ENCODE measurements around the gene LARGE1.
A peak's percentile ranks its signal among the peaks of the same experiment; 100 is the strongest.

The LARGE1 gene

DNA sequence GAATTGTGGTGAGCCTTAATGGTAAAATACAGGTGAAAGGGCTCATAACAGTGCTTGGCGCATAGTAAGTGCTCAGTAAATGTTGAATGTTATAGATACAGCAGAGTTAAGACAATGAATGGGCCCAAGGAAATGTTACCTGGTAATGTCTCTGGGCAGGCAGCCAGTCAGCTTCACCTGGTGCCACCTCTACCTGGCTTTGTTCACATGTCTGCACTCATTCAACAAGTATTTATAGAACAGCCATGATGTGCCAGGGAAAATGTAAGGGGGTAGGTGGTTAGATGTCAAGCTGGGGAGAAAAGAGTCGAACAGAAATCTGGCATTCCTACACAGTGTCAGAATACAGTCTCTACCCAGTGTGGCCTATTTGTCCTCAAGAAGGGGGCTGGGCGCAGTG is 623.3 kb downstream of the LARGE1 start:
- TF ChIP-seq TCF12 (IDR thresholded peaks at IDR 0.05; ENCODE audit: low read depth) (no peak), TAF1 (IDR thresholded peaks at IDR 0.05; ENCODE audit: low read depth) (no peak), ZBTB7A (IDR thresholded peaks at IDR 0.05; ENCODE audit: low read depth) (no peak), RAD21 (IDR thresholded peaks at IDR 0.05; ENCODE audit: low read depth) (no peak), EP300 (IDR thresholded peaks at IDR 0.05; ENCODE audit: borderline replicate concordance) (no peak), EGR1 (IDR thresholded peaks at IDR 0.05) (no peak), CREB1 (IDR thresholded peaks at IDR 0.05; ENCODE audit: low read depth) (no peak), NFIC (IDR thresholded peaks at IDR 0.05) (no peak), FOXM1 (IDR thresholded peaks at IDR 0.05; ENCODE audit: borderline replicate concordance, low read depth) (no peak), YY1 (IDR thresholded peaks at IDR 0.05; ENCODE audit: low read depth) (no peak), TEAD4 (IDR thresholded peaks at IDR 0.05) (no peak), CEBPB (IDR thresholded peaks at IDR 0.05) (no peak)
- TF ChIP-seq, protein P1, sequence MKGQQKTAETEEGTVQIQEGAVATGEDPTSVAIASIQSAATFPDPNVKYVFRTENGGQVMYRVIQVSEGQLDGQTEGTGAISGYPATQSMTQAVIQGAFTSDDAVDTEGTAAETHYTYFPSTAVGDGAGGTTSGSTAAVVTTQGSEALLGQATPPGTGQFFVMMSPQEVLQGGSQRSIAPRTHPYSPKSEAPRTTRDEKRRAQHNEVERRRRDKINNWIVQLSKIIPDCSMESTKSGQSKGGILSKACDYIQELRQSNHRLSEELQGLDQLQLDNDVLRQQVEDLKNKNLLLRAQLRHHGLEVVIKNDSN (IDR thresholded peaks at IDR 0.05): no peak
- TF ChIP-seq, protein P2, sequence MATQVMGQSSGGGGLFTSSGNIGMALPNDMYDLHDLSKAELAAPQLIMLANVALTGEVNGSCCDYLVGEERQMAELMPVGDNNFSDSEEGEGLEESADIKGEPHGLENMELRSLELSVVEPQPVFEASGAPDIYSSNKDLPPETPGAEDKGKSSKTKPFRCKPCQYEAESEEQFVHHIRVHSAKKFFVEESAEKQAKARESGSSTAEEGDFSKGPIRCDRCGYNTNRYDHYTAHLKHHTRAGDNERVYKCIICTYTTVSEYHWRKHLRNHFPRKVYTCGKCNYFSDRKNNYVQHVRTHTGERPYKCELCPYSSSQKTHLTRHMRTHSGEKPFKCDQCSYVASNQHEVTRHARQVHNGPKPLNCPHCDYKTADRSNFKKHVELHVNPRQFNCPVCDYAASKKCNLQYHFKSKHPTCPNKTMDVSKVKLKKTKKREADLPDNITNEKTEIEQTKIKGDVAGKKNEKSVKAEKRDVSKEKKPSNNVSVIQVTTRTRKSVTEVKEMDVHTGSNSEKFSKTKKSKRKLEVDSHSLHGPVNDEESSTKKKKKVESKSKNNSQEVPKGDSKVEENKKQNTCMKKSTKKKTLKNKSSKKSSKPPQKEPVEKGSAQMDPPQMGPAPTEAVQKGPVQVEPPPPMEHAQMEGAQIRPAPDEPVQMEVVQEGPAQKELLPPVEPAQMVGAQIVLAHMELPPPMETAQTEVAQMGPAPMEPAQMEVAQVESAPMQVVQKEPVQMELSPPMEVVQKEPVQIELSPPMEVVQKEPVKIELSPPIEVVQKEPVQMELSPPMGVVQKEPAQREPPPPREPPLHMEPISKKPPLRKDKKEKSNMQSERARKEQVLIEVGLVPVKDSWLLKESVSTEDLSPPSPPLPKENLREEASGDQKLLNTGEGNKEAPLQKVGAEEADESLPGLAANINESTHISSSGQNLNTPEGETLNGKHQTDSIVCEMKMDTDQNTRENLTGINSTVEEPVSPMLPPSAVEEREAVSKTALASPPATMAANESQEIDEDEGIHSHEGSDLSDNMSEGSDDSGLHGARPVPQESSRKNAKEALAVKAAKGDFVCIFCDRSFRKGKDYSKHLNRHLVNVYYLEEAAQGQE (IDR thresholded peaks at IDR 0.05; ENCODE audit: low read depth): no peak
- TF ChIP-seq, protein P3, sequence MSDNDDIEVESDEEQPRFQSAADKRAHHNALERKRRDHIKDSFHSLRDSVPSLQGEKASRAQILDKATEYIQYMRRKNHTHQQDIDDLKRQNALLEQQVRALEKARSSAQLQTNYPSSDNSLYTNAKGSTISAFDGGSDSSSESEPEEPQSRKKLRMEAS (IDR thresholded peaks at IDR 0.05): no peak

DNA sequence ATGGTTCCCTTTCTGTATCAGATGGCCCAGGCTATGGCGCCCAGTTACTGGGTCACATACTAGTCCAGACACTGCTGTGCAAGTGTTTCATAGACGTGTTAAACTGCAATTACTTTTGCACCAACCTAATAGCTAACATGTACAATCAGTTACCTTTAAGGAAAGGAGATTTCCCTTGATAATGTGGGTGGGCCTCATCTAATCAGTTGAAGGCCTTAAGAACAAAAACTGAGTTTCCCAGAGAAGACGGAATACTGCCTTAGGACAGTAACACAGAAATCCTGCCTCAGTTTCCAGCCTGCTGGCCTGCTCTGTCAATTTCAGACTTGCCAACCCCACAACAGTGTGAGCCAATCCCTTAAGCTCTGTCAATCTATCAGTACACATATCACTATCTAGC is 632.2 kb downstream of the LARGE1 start:
- no peak for TF ChIP-seq YY1 (IDR thresholded peaks at IDR 0.05; ENCODE audit: low read depth)
- TF ChIP-seq FOXM1 (IDR thresholded peaks at IDR 0.05; ENCODE audit: borderline replicate concordance, low read depth): no peak
- no peak for TF ChIP-seq CEBPB (IDR thresholded peaks at IDR 0.05)
- TF ChIP-seq TAF1 (IDR thresholded peaks at IDR 0.05; ENCODE audit: low read depth): no peak
- TF ChIP-seq EP300 (IDR thresholded peaks at IDR 0.05; ENCODE audit: borderline replicate concordance): no peak
- TF ChIP-seq TCF12 (IDR thresholded peaks at IDR 0.05; ENCODE audit: low read depth): no peak
- no peak for TF ChIP-seq EGR1 (IDR thresholded peaks at IDR 0.05)
- TF ChIP-seq ZBTB7A (IDR thresholded peaks at IDR 0.05; ENCODE audit: low read depth): no peak
- TF ChIP-seq, protein P1 (IDR thresholded peaks at IDR 0.05): no peak
- TF ChIP-seq CREB1 (IDR thresholded peaks at IDR 0.05; ENCODE audit: low read depth): no peak
- TF ChIP-seq, protein P2 (IDR thresholded peaks at IDR 0.05; ENCODE audit: low read depth): no peak
- no peak for TF ChIP-seq TEAD4 (IDR thresholded peaks at IDR 0.05)
- TF ChIP-seq, protein P3 (IDR thresholded peaks at IDR 0.05): no peak
- no peak for TF ChIP-seq RAD21 (IDR thresholded peaks at IDR 0.05; ENCODE audit: low read depth)
- TF ChIP-seq NFIC (IDR thresholded peaks at IDR 0.05): no peak

DNA sequence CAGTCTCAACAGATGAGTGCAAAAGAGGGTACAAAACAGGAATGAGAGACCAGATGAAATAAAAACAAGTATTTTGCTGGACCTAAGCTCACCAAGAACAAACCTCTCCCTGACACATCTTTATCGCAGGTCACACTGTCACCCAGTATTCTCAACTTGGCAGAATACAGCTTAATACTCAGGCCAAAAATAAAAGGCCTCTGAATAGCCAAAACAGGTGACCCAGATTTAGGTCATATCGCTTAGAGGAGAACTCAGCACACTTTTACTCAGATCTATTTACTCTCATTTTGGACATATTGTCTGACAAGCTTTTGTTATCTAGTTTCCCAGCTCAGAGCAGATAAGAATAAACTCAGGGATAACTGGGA is 645.2 kb downstream of the LARGE1 start:
- no peak for TF ChIP-seq TEAD4 (IDR thresholded peaks at IDR 0.05)
- no peak for TF ChIP-seq EP300 (IDR thresholded peaks at IDR 0.05; ENCODE audit: borderline replicate concordance)
- TF ChIP-seq YY1 (IDR thresholded peaks at IDR 0.05; ENCODE audit: low read depth): no peak
- TF ChIP-seq CREB1 (IDR thresholded peaks at IDR 0.05; ENCODE audit: low read depth): no peak

DNA sequence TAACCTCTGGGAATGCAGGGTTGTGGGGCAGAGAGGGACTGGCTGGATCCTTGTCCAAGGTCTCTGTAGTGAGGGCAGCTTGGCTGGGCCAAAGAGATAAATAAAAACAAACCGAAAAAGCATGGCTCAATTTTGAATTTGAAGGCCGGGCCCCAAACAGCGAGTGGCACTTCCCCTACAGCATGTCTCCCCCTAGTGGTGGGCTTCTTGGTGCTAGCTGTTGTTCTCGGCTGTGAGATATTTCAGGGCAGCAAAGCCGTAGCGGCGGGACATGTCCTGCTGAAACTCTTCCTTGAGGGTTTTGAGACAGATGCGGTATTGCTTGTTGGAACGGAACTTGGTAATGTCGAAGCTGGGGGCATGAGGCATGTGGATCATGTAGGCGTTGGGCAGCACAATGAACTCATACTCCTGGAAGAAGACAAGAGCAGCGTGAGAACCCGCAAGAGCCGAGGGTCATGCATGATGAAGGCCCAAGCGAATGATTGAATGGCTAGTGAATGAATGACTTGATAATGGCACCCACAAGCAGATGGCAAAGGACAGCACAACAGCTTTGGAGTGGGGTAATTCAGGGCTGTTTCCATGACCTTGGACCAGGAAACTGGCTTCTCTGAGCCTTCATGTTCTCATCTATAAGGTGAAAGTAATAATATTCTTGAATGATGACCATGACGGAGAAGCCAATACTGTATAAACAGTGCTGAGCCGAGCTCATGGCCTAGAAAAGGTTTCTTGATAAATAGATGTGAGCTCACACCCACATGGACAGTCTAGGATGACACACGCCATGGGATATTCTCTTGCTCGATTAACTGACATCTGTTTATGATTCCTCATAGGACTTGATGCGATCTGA is 645.8 kb downstream of the LARGE1 start:
- no peak for TF ChIP-seq TEAD4 (IDR thresholded peaks at IDR 0.05)
- TF ChIP-seq NFIC (IDR thresholded peaks at IDR 0.05): no peak
- no peak for TF ChIP-seq FOXM1 (IDR thresholded peaks at IDR 0.05; ENCODE audit: borderline replicate concordance, low read depth)
- peak; percentile 32 for TF ChIP-seq RAD21 (IDR thresholded peaks at IDR 0.05; ENCODE audit: low read depth)
- TF ChIP-seq EGR1 (IDR thresholded peaks at IDR 0.05): no peak

GRCh38 chr22:33272871-33273270 is 647.4 kb downstream of the LARGE1 start:
- TF ChIP-seq TEAD4 (IDR thresholded peaks at IDR 0.05) (no peak), CEBPB (IDR thresholded peaks at IDR 0.05) (no peak), RAD21 (IDR thresholded peaks at IDR 0.05; ENCODE audit: low read depth) (no peak), NFIC (IDR thresholded peaks at IDR 0.05) (no peak), FOXM1 (IDR thresholded peaks at IDR 0.05; ENCODE audit: borderline replicate concordance, low read depth) (no peak), ZBTB7A (IDR thresholded peaks at IDR 0.05; ENCODE audit: low read depth) (no peak), EP300 (IDR thresholded peaks at IDR 0.05; ENCODE audit: borderline replicate concordance) (no peak), CREB1 (IDR thresholded peaks at IDR 0.05; ENCODE audit: low read depth) (no peak)
- TF ChIP-seq, protein P3 (IDR thresholded peaks at IDR 0.05): no peak
- TF ChIP-seq, protein P2 (IDR thresholded peaks at IDR 0.05; ENCODE audit: low read depth): no peak
- TF ChIP-seq, protein P1 (IDR thresholded peaks at IDR 0.05): no peak
